ENCODE results near the gene CENPB. TPM values are rescaled to one million over a fixed set of nuclear protein-coding genes. Genes with fewer than 3 reads are reported as not detected.

CENPB gene
- total RNA-seq, 1 experiment from 2014 or later: 13.0 TPM

GRCh38 chr20:3803854-3804253 is 17.3 kb upstream of the CENPB start:
- H3K4me1 ChIP-seq (ENCODE audit: low read length): peaks cover 16% of the 10 kb centered on the region
- H2AFZ ChIP-seq (ENCODE audit: low read length): no peak overlapping the region
- peaks cover 4% of the 10 kb centered on the region; the same call in 1 of the 2 replicates for H3K36me3 ChIP-seq (ENCODE audit: insufficient read depth, low read length)
- no peak overlapping the region for H3K4me3 ChIP-seq (ENCODE audit: low read length)
- H3K79me2 ChIP-seq (ENCODE audit: low read length): no peaks in the 10 kb centered on the region
- DNase-seq: no peak
- H3K9ac ChIP-seq (ENCODE audit: low read length): no peak overlapping the region
- no peaks in the 10 kb centered on the region for H3K9me2 ChIP-seq (replicated peaks; ENCODE audit: insufficient read depth, low read length)
- no peak overlapping the region for H3K4me2 ChIP-seq (ENCODE audit: low read depth, low read length, poor library complexity, severe bottlenecking)
- no peaks in the 10 kb centered on the region for H3K27me3 ChIP-seq (ENCODE audit: low read length)
- no peaks in the 10 kb centered on the region for H3K9me3 ChIP-seq (ENCODE audit: low read length)
- H3K27ac ChIP-seq (ENCODE audit: low read length): no peak overlapping the region
- H4K20me1 ChIP-seq (ENCODE audit: insufficient read depth, low read depth, low read length): no peaks in the 10 kb centered on the region

GRCh38 chr20:3803289-3803688 is 16.7 kb upstream of the CENPB start:
- Histone ChIP-seq H4K20me1 (ENCODE audit: insufficient read depth, low read depth, low read length) (no peaks in the 10 kb centered on the region), H3K4me3 (ENCODE audit: low read length) (no peak overlapping the region), H3K4me1 (ENCODE audit: low read length) (peaks cover 21% of the 10 kb centered on the region), H3K9ac (ENCODE audit: low read length) (no peak overlapping the region), H3K9me2 (replicated peaks; ENCODE audit: insufficient read depth, low read length) (no peaks in the 10 kb centered on the region), H3K9me3 (ENCODE audit: low read length) (no peaks in the 10 kb centered on the region), H2AFZ (ENCODE audit: low read length) (no peak overlapping the region), H3K4me2 (ENCODE audit: low read depth, low read length, poor library complexity, severe bottlenecking) (no peak overlapping the region), H3K79me2 (ENCODE audit: low read length) (no peaks in the 10 kb centered on the region), H3K27ac (ENCODE audit: low read length) (no peak overlapping the region), H3K27me3 (ENCODE audit: low read length) (no peaks in the 10 kb centered on the region), H3K36me3 (ENCODE audit: insufficient read depth, low read length) (peaks cover 4% of the 10 kb centered on the region; the same call in 1 of the 2 replicates)
- DNase-seq: no peak

- peaks cover 26% of the 10 kb centered on the region for H3K4me1 ChIP-seq (ENCODE audit: low read length)
- H3K9me2 ChIP-seq (replicated peaks; ENCODE audit: insufficient read depth, low read length): no peaks in the 10 kb centered on the region
- no peak overlapping the region for H3K9ac ChIP-seq (ENCODE audit: low read length)
- no peaks in the 10 kb centered on the region for H3K27me3 ChIP-seq (ENCODE audit: low read length)
- H3K4me2 ChIP-seq (ENCODE audit: low read depth, low read length, poor library complexity, severe bottlenecking): no peak overlapping the region
- H3K9me3 ChIP-seq (ENCODE audit: low read length): no peaks in the 10 kb centered on the region
- H3K79me2 ChIP-seq (ENCODE audit: low read length): 0 out of 2 replicates have a peak, but pooled peaks cover under 1% of the 10 kb centered on the region
- H4K20me1 ChIP-seq (ENCODE audit: insufficient read depth, low read depth, low read length): no peaks in the 10 kb centered on the region
- no peak overlapping the region for H3K4me3 ChIP-seq (ENCODE audit: low read length)
- H3K27ac ChIP-seq (ENCODE audit: low read length): no peak overlapping the region
- DNase-seq: no peak
- peaks cover 4% of the 10 kb centered on the region; the same call in 1 of the 2 replicates for H3K36me3 ChIP-seq (ENCODE audit: insufficient read depth, low read length)
- no peak overlapping the region for H2AFZ ChIP-seq (ENCODE audit: low read length)
These were observed 16.1 kb upstream of the CENPB start for GRCh38 chr20:3802524-3803239.

- Histone ChIP-seq H3K9me3 (ENCODE audit: low read length) (no peaks in the 10 kb centered on the region), H3K4me1 (ENCODE audit: low read length) (peaks cover 34% of the 10 kb centered on the region), H3K36me3 (ENCODE audit: insufficient read depth, low read length) (peaks cover 4% of the 10 kb centered on the region; the same call in 1 of the 2 replicates), H3K9me2 (replicated peaks; ENCODE audit: insufficient read depth, low read length) (no peaks in the 10 kb centered on the region), H3K27me3 (ENCODE audit: low read length) (no peaks in the 10 kb centered on the region), H3K4me3 (ENCODE audit: low read length) (no peak overlapping the region), H4K20me1 (ENCODE audit: insufficient read depth, low read depth, low read length) (no peaks in the 10 kb centered on the region), H3K27ac (ENCODE audit: low read length) (no peak overlapping the region), H2AFZ (ENCODE audit: low read length) (no peak overlapping the region), H3K4me2 (ENCODE audit: low read depth, low read length, poor library complexity, severe bottlenecking) (no peak overlapping the region), H3K79me2 (ENCODE audit: low read length) (peaks cover 8% of the 10 kb centered on the region), H3K9ac (ENCODE audit: low read length) (no peak overlapping the region)
- DNase-seq: no peak
These were observed 15.3 kb upstream of the CENPB start for GRCh38 chr20:3801846-3802245.

GRCh38 chr20:3801299-3801698 is 14.8 kb upstream of the CENPB start:
- H3K27me3 ChIP-seq (ENCODE audit: low read length): no peaks in the 10 kb centered on the region
- no peak overlapping the region for H3K27ac ChIP-seq (ENCODE audit: low read length)

GRCh38 chr20:3800878-3801260 is 14.3 kb upstream of the CENPB start:
- Histone ChIP-seq H3K9me2 (replicated peaks; ENCODE audit: insufficient read depth, low read length) (no peaks in the 10 kb centered on the region), H3K79me2 (ENCODE audit: low read length) (peaks cover 13% of the 10 kb centered on the region), H3K27ac (ENCODE audit: low read length) (no peak overlapping the region), H3K27me3 (ENCODE audit: low read length) (no peaks in the 10 kb centered on the region), H4K20me1 (ENCODE audit: insufficient read depth, low read depth, low read length) (no peaks in the 10 kb centered on the region), H3K4me1 (ENCODE audit: low read length) (peaks cover 37% of the 10 kb centered on the region), H2AFZ (ENCODE audit: low read length) (no peak overlapping the region), H3K4me3 (ENCODE audit: low read length) (no peak overlapping the region), H3K4me2 (ENCODE audit: low read depth, low read length, poor library complexity, severe bottlenecking) (no peak overlapping the region), H3K9ac (ENCODE audit: low read length) (no peak overlapping the region), H3K36me3 (ENCODE audit: insufficient read depth, low read length) (peaks cover 4% of the 10 kb centered on the region; the same call in 1 of the 2 replicates), H3K9me3 (ENCODE audit: low read length) (no peaks in the 10 kb centered on the region)
- no peak for DNase-seq

More at GRCh38 chr20:3801299-3801698, 14.8 kb upstream of the CENPB start:
- Histone ChIP-seq H3K9ac (ENCODE audit: low read length) (no peak overlapping the region), H3K4me1 (ENCODE audit: low read length) (peaks cover 36% of the 10 kb centered on the region), H3K79me2 (ENCODE audit: low read length) (peaks cover 13% of the 10 kb centered on the region), H3K4me3 (ENCODE audit: low read length) (no peak overlapping the region), H2AFZ (ENCODE audit: low read length) (no peak overlapping the region), H3K9me3 (ENCODE audit: low read length) (no peaks in the 10 kb centered on the region), H3K36me3 (ENCODE audit: insufficient read depth, low read length) (peaks cover 4% of the 10 kb centered on the region; the same call in 1 of the 2 replicates), H3K9me2 (replicated peaks; ENCODE audit: insufficient read depth, low read length) (no peaks in the 10 kb centered on the region), H4K20me1 (ENCODE audit: insufficient read depth, low read depth, low read length) (no peaks in the 10 kb centered on the region), H3K4me2 (ENCODE audit: low read depth, low read length, poor library complexity, severe bottlenecking) (no peak overlapping the region)
- DNase-seq: no peak

GRCh38 chr20:3800256-3800877 is 13.8 kb upstream of the CENPB start:
- Histone ChIP-seq H3K4me1 (ENCODE audit: low read length) (peaks cover 42% of the 10 kb centered on the region), H3K36me3 (ENCODE audit: insufficient read depth, low read length) (peaks cover 4% of the 10 kb centered on the region; the same call in 1 of the 2 replicates), H3K27me3 (ENCODE audit: low read length) (no peaks in the 10 kb centered on the region), H3K9me3 (ENCODE audit: low read length) (no peaks in the 10 kb centered on the region), H3K79me2 (ENCODE audit: low read length) (peaks cover 13% of the 10 kb centered on the region), H3K9me2 (replicated peaks; ENCODE audit: insufficient read depth, low read length) (no peaks in the 10 kb centered on the region), H3K27ac (ENCODE audit: low read length) (no peak overlapping the region), H3K9ac (ENCODE audit: low read length) (peak overlapping the region; percentile 24; the same call in 1 of the 2 replicates), H3K4me3 (ENCODE audit: low read length) (peak overlapping the region; percentile 24; the same call in 1 of the 2 replicates), H2AFZ (ENCODE audit: low read length) (no peak overlapping the region), H3K4me2 (ENCODE audit: low read depth, low read length, poor library complexity, severe bottlenecking) (peak overlapping the region; percentile 45), H4K20me1 (ENCODE audit: insufficient read depth, low read depth, low read length) (no peaks in the 10 kb centered on the region)
- DNase-seq: no peak

- Histone ChIP-seq H3K9me2 (replicated peaks; ENCODE audit: insufficient read depth, low read length) (no peaks in the 10 kb centered on the region), H3K9ac (ENCODE audit: low read length) (peak overlapping the region; percentile 22; the same call in 1 of the 2 replicates), H3K9me3 (ENCODE audit: low read length) (no peaks in the 10 kb centered on the region), H4K20me1 (ENCODE audit: insufficient read depth, low read depth, low read length) (no peaks in the 10 kb centered on the region), H3K4me1 (ENCODE audit: low read length) (peaks cover 44% of the 10 kb centered on the region), H3K4me3 (ENCODE audit: low read length) (no peak overlapping the region), H3K4me2 (ENCODE audit: low read depth, low read length, poor library complexity, severe bottlenecking) (no peak overlapping the region), H3K27ac (ENCODE audit: low read length) (no peak overlapping the region), H2AFZ (ENCODE audit: low read length) (no peak overlapping the region), H3K36me3 (ENCODE audit: insufficient read depth, low read length) (peaks cover 4% of the 10 kb centered on the region; the same call in 1 of the 2 replicates), H3K79me2 (ENCODE audit: low read length) (peaks cover 13% of the 10 kb centered on the region), H3K27me3 (ENCODE audit: low read length) (no peaks in the 10 kb centered on the region)
- DNase-seq: peak; percentile 29
These were observed 12.3 kb upstream of the CENPB start for GRCh38 chr20:3798908-3799248.

Measured in Karpas-422 (cell line).